ENCODE measurements around the gene CDKAL1. TPM values are rescaled to one million over a fixed set of nuclear protein-coding genes. Genes with fewer than 3 reads are reported as not detected.

The CDKAL1 gene
- total RNA-seq, 1 donor from 2014 or later = 11.3 TPM

DNA sequence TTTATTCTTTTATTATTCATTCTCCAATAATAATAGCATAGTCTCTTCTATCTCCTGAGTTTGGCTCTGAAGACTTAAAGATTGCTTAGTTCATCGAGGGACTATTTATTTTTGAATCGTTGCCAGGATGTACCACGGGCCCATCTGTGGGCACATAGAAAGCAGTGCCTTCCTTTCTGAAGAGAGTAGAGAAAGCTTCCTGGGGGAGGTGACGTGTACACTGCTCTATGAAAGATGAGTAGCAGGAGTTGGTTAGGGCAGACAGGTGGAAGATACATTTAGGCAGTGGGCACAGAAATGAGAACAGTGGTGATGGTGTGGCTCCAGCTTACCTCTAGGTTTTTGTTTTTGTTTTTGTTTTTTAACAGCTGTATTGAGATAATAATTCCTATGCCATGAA, 98.4 kb downstream of the CDKAL1 start:
- Histone ChIP-seq H3K36me3 (no peaks in the 10 kb centered on the region), H3K27me3 (no peaks in the 10 kb centered on the region), H3K4me1 (peaks cover 25% of the 10 kb centered on the region), H3K27ac (no peak overlapping the region), H3K9me3 (no peaks in the 10 kb centered on the region), H3K4me3 (no peak overlapping the region)
- intact Hi-C loops (cut with DNase I) = no loop called here
- no peak for TF ChIP-seq POLR2AphosphoS5 (IDR thresholded peaks at IDR 0.05; ENCODE audit: insufficient read depth in 1 of 2, low read depth in 1 of 2)
- no peak for TF ChIP-seq POLR2A (IDR thresholded peaks at IDR 0.05)
- TF ChIP-seq, protein P1, sequence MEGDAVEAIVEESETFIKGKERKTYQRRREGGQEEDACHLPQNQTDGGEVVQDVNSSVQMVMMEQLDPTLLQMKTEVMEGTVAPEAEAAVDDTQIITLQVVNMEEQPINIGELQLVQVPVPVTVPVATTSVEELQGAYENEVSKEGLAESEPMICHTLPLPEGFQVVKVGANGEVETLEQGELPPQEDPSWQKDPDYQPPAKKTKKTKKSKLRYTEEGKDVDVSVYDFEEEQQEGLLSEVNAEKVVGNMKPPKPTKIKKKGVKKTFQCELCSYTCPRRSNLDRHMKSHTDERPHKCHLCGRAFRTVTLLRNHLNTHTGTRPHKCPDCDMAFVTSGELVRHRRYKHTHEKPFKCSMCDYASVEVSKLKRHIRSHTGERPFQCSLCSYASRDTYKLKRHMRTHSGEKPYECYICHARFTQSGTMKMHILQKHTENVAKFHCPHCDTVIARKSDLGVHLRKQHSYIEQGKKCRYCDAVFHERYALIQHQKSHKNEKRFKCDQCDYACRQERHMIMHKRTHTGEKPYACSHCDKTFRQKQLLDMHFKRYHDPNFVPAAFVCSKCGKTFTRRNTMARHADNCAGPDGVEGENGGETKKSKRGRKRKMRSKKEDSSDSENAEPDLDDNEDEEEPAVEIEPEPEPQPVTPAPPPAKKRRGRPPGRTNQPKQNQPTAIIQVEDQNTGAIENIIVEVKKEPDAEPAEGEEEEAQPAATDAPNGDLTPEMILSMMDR (IDR thresholded peaks at IDR 0.05) = no peak
- DNase-seq (ENCODE audit: extremely low spot score in 2 of 2) = no peak

DNA sequence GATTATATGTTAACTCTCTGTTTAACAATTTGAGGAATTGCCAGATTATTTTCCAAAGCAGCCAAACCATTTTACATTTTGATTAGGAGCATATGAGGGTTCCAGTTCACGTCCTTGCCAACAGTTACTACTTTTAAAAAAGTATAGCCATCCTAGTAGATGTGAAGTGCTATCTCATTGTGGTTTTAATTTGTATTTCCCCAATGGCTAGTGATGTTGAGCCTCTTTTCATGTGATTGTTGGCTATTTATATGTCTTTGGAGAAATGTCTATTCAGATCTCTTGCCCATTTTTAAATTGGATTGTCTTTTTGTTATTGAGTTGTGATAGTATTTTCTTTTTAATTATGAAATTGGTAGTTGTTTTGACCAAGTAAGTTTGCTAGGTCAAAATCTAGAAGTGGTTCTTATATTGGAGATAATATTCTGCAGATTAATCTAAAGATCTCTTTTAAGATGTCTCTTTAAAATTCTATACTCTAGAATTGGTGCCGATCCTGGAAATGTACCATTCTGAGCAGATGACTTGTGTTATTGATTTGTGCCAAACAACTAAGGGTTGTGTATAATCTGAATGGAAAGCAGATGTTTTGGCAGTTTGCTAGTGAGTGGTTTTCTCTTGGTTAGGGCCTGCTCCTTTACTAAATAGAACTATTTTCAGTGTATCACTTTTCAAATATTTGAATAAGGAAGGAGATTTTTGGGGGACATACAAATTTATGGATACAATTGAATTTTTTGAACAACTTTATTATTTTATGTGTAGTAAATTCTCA, 99.5 kb downstream of the CDKAL1 start:
- H3K36me3 ChIP-seq = no peaks in the 10 kb centered on the region
- no peaks in the 10 kb centered on the region for H3K27me3 ChIP-seq
- TF ChIP-seq POLR2AphosphoS5 (IDR thresholded peaks at IDR 0.05; ENCODE audit: insufficient read depth in 1 of 2, low read depth in 1 of 2) (no peak), POLR2A (IDR thresholded peaks at IDR 0.05) (no peak)
- TF ChIP-seq, protein P1 (IDR thresholded peaks at IDR 0.05) = no peak
- no peak overlapping the region for H3K27ac ChIP-seq
- H3K9me3 ChIP-seq = no peaks in the 10 kb centered on the region
- no peak overlapping the region for H3K4me3 ChIP-seq
- DNase-seq (ENCODE audit: extremely low spot score in 2 of 2) = no peak
- peaks cover 21% of the 10 kb centered on the region for H3K4me1 ChIP-seq
- intact Hi-C loops (cut with DNase I) = no loop called here

DNA sequence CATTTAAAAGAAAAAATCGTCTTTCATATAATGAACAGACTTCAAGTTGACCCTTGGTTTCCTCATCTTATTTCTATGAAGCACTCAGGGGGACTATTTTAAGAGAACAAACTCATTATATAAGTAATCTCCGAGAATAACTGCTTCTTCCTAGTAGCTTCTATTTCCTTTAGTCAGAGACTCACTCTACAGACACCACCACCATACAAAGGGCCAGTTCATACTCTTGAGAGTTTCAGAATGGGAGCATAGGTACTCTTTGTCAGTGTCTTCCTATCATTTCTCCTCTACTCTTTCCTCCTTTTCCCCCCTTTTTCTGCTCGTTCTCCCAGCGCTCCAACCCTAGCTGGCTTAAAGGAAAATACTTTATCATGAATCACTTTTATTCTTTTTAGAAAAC, 104.9 kb downstream of the CDKAL1 start:
- H3K9me3 ChIP-seq = no peaks in the 10 kb centered on the region
- intact Hi-C loops (cut with DNase I) = no loop called here
- no peaks in the 10 kb centered on the region for H3K27me3 ChIP-seq
- DNase-seq (ENCODE audit: extremely low spot score in 2 of 2) = no peak
- no peak overlapping the region for H3K27ac ChIP-seq
- TF ChIP-seq POLR2AphosphoS5 (IDR thresholded peaks at IDR 0.05; ENCODE audit: insufficient read depth in 1 of 2, low read depth in 1 of 2) = no peak
- TF ChIP-seq, protein P1 (IDR thresholded peaks at IDR 0.05) = no peak
- TF ChIP-seq POLR2A (IDR thresholded peaks at IDR 0.05) = no peak
- no peaks in the 10 kb centered on the region for H3K36me3 ChIP-seq
- no peak overlapping the region for H3K4me3 ChIP-seq
- no peaks in the 10 kb centered on the region for H3K4me1 ChIP-seq

DNA sequence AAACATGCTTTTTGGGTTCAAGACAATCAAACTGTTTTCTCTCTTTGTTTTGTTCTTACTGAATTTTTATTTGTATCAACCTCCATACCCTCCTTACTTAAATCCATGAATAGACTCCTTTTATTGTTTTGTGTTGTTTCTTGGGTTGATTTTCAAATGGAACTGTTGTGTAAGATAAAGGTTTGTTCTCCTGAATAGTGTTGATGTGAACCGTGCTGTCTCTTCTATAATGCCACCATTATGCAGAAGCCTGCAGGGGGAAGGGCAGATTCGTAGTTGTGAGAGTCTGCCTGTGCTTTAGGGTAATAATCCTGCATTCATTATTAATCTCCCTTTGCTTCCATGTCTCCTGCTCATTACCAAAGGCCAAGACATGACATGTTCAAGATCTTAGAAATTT, 105.9 kb downstream of the CDKAL1 start:
- intact Hi-C loops (cut with DNase I) = no loop called here
- TF ChIP-seq, protein P1 (IDR thresholded peaks at IDR 0.05) = no peak
- TF ChIP-seq POLR2AphosphoS5 (IDR thresholded peaks at IDR 0.05; ENCODE audit: insufficient read depth in 1 of 2, low read depth in 1 of 2) (no peak), POLR2A (IDR thresholded peaks at IDR 0.05) (no peak)
- no peaks in the 10 kb centered on the region for H3K36me3 ChIP-seq
- H3K4me1 ChIP-seq = no peaks in the 10 kb centered on the region
- DNase-seq (ENCODE audit: extremely low spot score in 2 of 2) = no peak
- H3K9me3 ChIP-seq = no peaks in the 10 kb centered on the region
- no peaks in the 10 kb centered on the region for H3K27me3 ChIP-seq
- H3K4me3 ChIP-seq = no peak overlapping the region
- H3K27ac ChIP-seq = no peak overlapping the region

DNA sequence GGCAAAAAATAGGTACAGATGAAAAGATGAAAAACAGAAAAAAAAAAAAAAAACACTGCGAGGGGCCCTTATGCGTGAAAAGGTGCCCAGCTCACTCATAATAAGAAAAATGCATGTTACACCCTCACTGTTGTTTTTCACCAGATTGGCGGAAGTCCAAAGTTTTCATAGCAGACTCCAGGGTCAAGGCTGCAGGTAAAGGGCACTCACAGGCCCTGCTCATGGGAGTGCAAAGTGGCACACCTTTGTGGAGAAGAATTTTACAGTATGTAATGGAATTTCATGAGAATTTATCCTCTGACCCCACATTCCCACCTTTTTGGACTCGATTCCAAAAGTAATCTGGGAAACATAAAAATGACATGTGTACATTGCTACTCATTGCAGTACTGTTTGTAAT, 108.2 kb downstream of the CDKAL1 start:
- intact Hi-C loops (cut with DNase I) = no loop called here
- TF ChIP-seq, protein P1 (IDR thresholded peaks at IDR 0.05) = no peak
- TF ChIP-seq POLR2A (IDR thresholded peaks at IDR 0.05) (no peak), POLR2AphosphoS5 (IDR thresholded peaks at IDR 0.05; ENCODE audit: insufficient read depth in 1 of 2, low read depth in 1 of 2) (no peak)
- Histone ChIP-seq H3K4me1 (no peaks in the 10 kb centered on the region), H3K36me3 (no peaks in the 10 kb centered on the region), H3K27me3 (no peaks in the 10 kb centered on the region), H3K9me3 (no peaks in the 10 kb centered on the region), H3K4me3 (no peak overlapping the region), H3K27ac (no peak overlapping the region)
- no peak for DNase-seq (ENCODE audit: extremely low spot score in 2 of 2)

Measured in vagina (tissue), 2 donors.